ENCODE data around the gene RIGI. TPM values are rescaled to one million over a fixed set of nuclear protein-coding genes. Genes with fewer than 3 reads are reported as not detected.
"Not testable (repeated sequence)": the region's sequence is repeated elsewhere in the genome, so short reads cannot be mapped to it uniquely, and the experiment has no call there.

RIGI gene
- 14.3 TPM for total RNA-seq

- ATAC-seq: peak; percentile 97
- DNase-seq (ENCODE audit: low spot score): peak; percentile 97
- intact Hi-C loops (cut with DNase I): loop anchor here (10.0 kb wide), 1 partner anchor 141 kb away; the partner anchor contains the start of gene ACO1
Measured at GRCh38 chr9:32526041-32526706, at the start of gene RIGI. RIGI (minus strand) TSS chr9:32526196; CDS start chr9:32526166, 30 bp downstream.

- ATAC-seq (no peak), DNase-seq (ENCODE audit: low spot score) (no peak)
- intact Hi-C loops (cut with DNase I): loop anchor here (5.0 kb wide), 1 partner anchor 193 kb away; the partner anchor contains the start of gene ACO1
Measured at GRCh38 chr9:32574858-32575257, 48.9 kb upstream of the RIGI start.

GRCh38 chr9:32573821-32574220 is 47.8 kb upstream of the RIGI start:
- DNase-seq (ENCODE audit: low spot score) (no peak), ATAC-seq (no peak)
- intact Hi-C loops (cut with DNase I): no loop called here

GRCh38 chr9:32572900-32573523 is 47.0 kb upstream of the RIGI start, which contains the start of gene NDUFB6:
NDUFB6 (minus strand) TSS chr9:32573159; CDS start chr9:32573060, 99 bp downstream.
- intact Hi-C loops (cut with DNase I): no loop called here
- ATAC-seq: peak; percentile 99
- DNase-seq (ENCODE audit: low spot score): peak; percentile 96

GRCh38 chr9:32571969-32572899 is 46.2 kb upstream of the RIGI start:
- DNase-seq (ENCODE audit: low spot score): no peak
- peak; percentile 91 for ATAC-seq

GRCh38 chr9:32570262-32570661 is 44.3 kb upstream of the RIGI start:
- DNase-seq (ENCODE audit: low spot score): no peak
- intact Hi-C loops (cut with DNase I): no loop called here

More at GRCh38 chr9:32571969-32572899, 46.2 kb upstream of the RIGI start:
- intact Hi-C loops (cut with DNase I): no loop called here

GRCh38 chr9:32566770-32567169 is 40.8 kb upstream of the RIGI start:
- ATAC-seq: no peak
- no peak for DNase-seq (ENCODE audit: low spot score)
- intact Hi-C loops (cut with DNase I): no loop called here

More at GRCh38 chr9:32570262-32570661, 44.3 kb upstream of the RIGI start:
- ATAC-seq: no peak

GRCh38 chr9:32565967-32566366 is 40.0 kb upstream of the RIGI start:
- intact Hi-C loops (cut with DNase I): no loop called here
- ATAC-seq (no peak), DNase-seq (ENCODE audit: low spot score) (no peak)

- no peak for ATAC-seq
- no peak for DNase-seq (ENCODE audit: low spot score)
- intact Hi-C loops (cut with DNase I): no loop called here
Measured at GRCh38 chr9:32558408-32558934, 32.5 kb upstream of the RIGI start.

GRCh38 chr9:32554591-32554990 is 28.6 kb upstream of the RIGI start:
- intact Hi-C loops (cut with DNase I): no loop called here
- DNase-seq (ENCODE audit: low spot score) (no peak), ATAC-seq (no peak)

GRCh38 chr9:32554107-32554506 is 28.1 kb upstream of the RIGI start:
- intact Hi-C loops (cut with DNase I): no loop called here
- ATAC-seq: no peak
- no peak for DNase-seq (ENCODE audit: low spot score)

GRCh38 chr9:32552172-32552872 is 26.3 kb upstream of the RIGI start, which contains the start of the genes SMIM27 and TOPORS:
SMIM27 (plus strand) TSS chr9:32552327; CDS start chr9:32552435, 108 bp downstream.
TOPORS (minus strand) TSS chr9:32552586; CDS start chr9:32552436, 150 bp downstream.
- peak; percentile 95 for DNase-seq (ENCODE audit: low spot score)
- intact Hi-C loops (cut with DNase I): no loop called here

GRCh38 chr9:32551276-32552051 is 25.5 kb upstream of the RIGI start:
- DNase-seq (ENCODE audit: low spot score) (no peak), ATAC-seq (peak; percentile 40)
- intact Hi-C loops (cut with DNase I): no loop called here

More at GRCh38 chr9:32552172-32552872, 26.3 kb upstream of the RIGI start, which contains the start of the genes SMIM27 and TOPORS:
- ATAC-seq: peak; percentile 98

- intact Hi-C loops (cut with DNase I): no loop called here
- peak; percentile 93 for ATAC-seq
- peak; percentile 94 for DNase-seq (ENCODE audit: low spot score)
Measured at GRCh38 chr9:32550562-32551275, 24.7 kb upstream of the RIGI start.

- no peak for DNase-seq (ENCODE audit: low spot score)
- ATAC-seq: no peak
- intact Hi-C loops (cut with DNase I): no loop called here
Measured at GRCh38 chr9:32550150-32550561, 24.2 kb upstream of the RIGI start.

- intact Hi-C loops (cut with DNase I); ATAC-seq; DNase-seq (ENCODE audit: low spot score): not testable (repeated sequence)
Measured at GRCh38 chr9:32548213-32548612, 22.2 kb upstream of the RIGI start.

GRCh38 chr9:32545884-32546283 is 19.9 kb upstream of the RIGI start:
- ATAC-seq (no peak), DNase-seq (ENCODE audit: low spot score) (no peak)
- intact Hi-C loops (cut with DNase I): no loop called here
